Endothelial cell of umbilical vein (primary cell): ENCODE results near the gene HES6. TPM values are rescaled to one million over a fixed set of nuclear protein-coding genes. Genes with fewer than 3 reads are reported as not detected.

Experiments used
- BruUV-seq: library from RNA; stranded (reverse); fragments of 400-500 nt; replicated peaks from 2 replicates; lab custom pipeline; 2021; lab: Mats Ljungman, UMichigan
- CTCF ChIA-PET: fragments of 300-600, 350-600 bp; sonication (Branson Sonifier 250); formaldehyde crosslinking; loops from one replicate; lab custom pipeline; 2021; ENCODE audit warnings: antibody characterized with exemption, inconsistent platforms; lab: Charles Lee
- POLR2A ChIA-PET: fragments of 300-600, 350-600 bp; sonication (Branson Sonifier 250); formaldehyde crosslinking; loops from one replicate; lab custom pipeline; 2021; ENCODE audit warnings: antibody characterized with exemption, inconsistent platforms; lab: Charles Lee
- DNase-seq: peaks from one replicate; pipeline ENCODE4 v3.0.0-alpha.2; 2011; ENCODE audit warnings: low read depth, low spot score
- FAIRE-seq: peaks from 2 replicates; lab custom pipeline; 2011; peaks lifted over from hg19 to GRCh38; lab: Jason Lieb, UNC
- H2AFZ ChIP-seq: 2 replicates; pipeline ENCODE4 v1.6.0; 2012; ENCODE audit warnings: low read depth, low read length, control low read depth, inconsistent platforms
- H3K27ac ChIP-seq: 2 replicates; pipeline ENCODE4 v1.5.1; 2011; ENCODE audit warnings: low read depth, mild to moderate bottlenecking, control low read depth, low read length, moderate library complexity; ENCODE audit not compliant: insufficient read depth
- H3K27me3 ChIP-seq, 2 experiments: 2 replicates each; pipeline versions ENCODE4 v1.6.0 to v1.6.1; 2011; ENCODE audit warnings: low read length in 2 of 2, mixed read lengths in 1 of 2; ENCODE audit not compliant: control insufficient read depth in 2 of 2, insufficient read depth in 2 of 2
- H3K36me3 ChIP-seq, 2 experiments: 2 replicates in 1 of 2; 3 replicates in 1 of 2; pipeline ENCODE4 v1.5.1; 2011; ENCODE audit warnings: low read length in 2 of 2, mild to moderate bottlenecking in 1 of 2, moderate library complexity in 1 of 2; ENCODE audit not compliant: control insufficient read depth in 2 of 2, insufficient read depth in 2 of 2; ENCODE audit errors: extremely low read depth in 1 of 2
- H3K4me1 ChIP-seq: 3 replicates; pipeline ENCODE4 v1.5.1; 2011; ENCODE audit warnings: mild to moderate bottlenecking, low read length; ENCODE audit not compliant: control insufficient read depth, insufficient read depth; ENCODE audit errors: extremely low read depth
- H3K4me2 ChIP-seq: 2 replicates; pipeline ENCODE4 v1.6.1; 2011; ENCODE audit warnings: low read length, control low read depth, mixed read lengths; ENCODE audit not compliant: insufficient read depth
- H3K4me3 ChIP-seq, 3 experiments: fragments of 200-600 bp in 1 of 3; sonication (generic), shearing (Covaris generic) in 1 of 3; replicated peaks in 1 of 3; 2 replicates each; pipeline ENCODE4 v1.5.1; 2011 to 2016; ENCODE audit warnings: control low read depth in 3 of 3, low read length in 3 of 3, mild to moderate bottlenecking in 2 of 3, inconsistent platforms in 1 of 3, low read depth in 1 of 3, moderate library complexity in 1 of 3; ENCODE audit not compliant: insufficient read depth in 1 of 3
- H3K79me2 ChIP-seq: 2 replicates; pipeline ENCODE4 v1.6.0; 2012; ENCODE audit warnings: low read length, inconsistent platforms; ENCODE audit not compliant: control insufficient read depth, insufficient read depth
- H3K9ac ChIP-seq: replicated peaks from 2 replicates; pipeline ENCODE3; 2011; ENCODE audit warnings: low read length, control low read depth; ENCODE audit not compliant: insufficient read depth; ENCODE audit errors: extremely low read depth
- H3K9me1 ChIP-seq: replicated peaks from 3 replicates; pipeline ENCODE4 v1.6.0; 2011; ENCODE audit warnings: mild to moderate bottlenecking, low read length; ENCODE audit not compliant: control insufficient read depth, insufficient read depth; ENCODE audit errors: extremely low read depth
- H3K9me3 ChIP-seq: replicated peaks from 2 replicates; pipeline ENCODE4 v1.5.1; 2012; ENCODE audit warnings: low read length, inconsistent platforms; ENCODE audit not compliant: control insufficient read depth, insufficient read depth
- H4K20me1 ChIP-seq: replicated peaks from 2 replicates; pipeline ENCODE3; 2011; ENCODE audit warnings: mild to moderate bottlenecking, low read length; ENCODE audit not compliant: control insufficient read depth, insufficient read depth; ENCODE audit errors: extremely low read depth
- CTCF ChIP-seq, 2 donors: IDR thresholded peaks; 1 replicate in 1 of 2; 2 replicates in 1 of 2; pipeline ENCODE4 v1.5.1; 2011; ENCODE audit warnings: low read length in 2 of 2, mild to moderate bottlenecking in 2 of 2, moderate library complexity in 2 of 2, control low read depth in 1 of 2, inconsistent platforms in 1 of 2, low read depth in 1 of 2; ENCODE audit not compliant: insufficient read depth in 1 of 2; ENCODE audit errors: extremely low read depth in 1 of 2
- EZH2 ChIP-seq: IDR thresholded peaks from 2 replicates; pipeline ENCODE4 v1.6.1; 2012; ENCODE audit warnings: borderline replicate concordance, low read depth, mild to moderate bottlenecking, moderate library complexity, low read length, inconsistent platforms; ENCODE audit not compliant: severe bottlenecking
- FOS ChIP-seq: IDR thresholded peaks from 2 replicates; pipeline ENCODE4 v1.6.1; 2011; ENCODE audit warnings: mild to moderate bottlenecking, low read length, moderate library complexity, borderline replicate concordance; ENCODE audit not compliant: insufficient read depth
- GATA2 ChIP-seq: IDR thresholded peaks from 2 replicates; pipeline ENCODE4 v1.7.0; 2011; ENCODE audit warnings: low read depth, mild to moderate bottlenecking, moderate library complexity, mixed read lengths, low read length; ENCODE audit not compliant: insufficient read length, insufficient read depth
- JUN ChIP-seq: IDR thresholded peaks from 2 replicates; pipeline ENCODE4 v1.6.1; 2011; ENCODE audit warnings: borderline replicate concordance, low read depth; ENCODE audit not compliant: insufficient read length, insufficient read depth
- MAX ChIP-seq: IDR thresholded peaks from 2 replicates; pipeline ENCODE4 v1.6.1; 2011; ENCODE audit not compliant: insufficient read depth, insufficient read length
- MYC ChIP-seq: IDR thresholded peaks from one replicate; pipeline ENCODE4 v1.6.1; 2011; ENCODE audit warnings: mild to moderate bottlenecking, low read depth, low read length
- POLR2A ChIP-seq: IDR thresholded peaks from 2 replicates; pipeline ENCODE4 v1.6.1; 2012; ENCODE audit warnings: low read depth, mild to moderate bottlenecking, control low read depth, low read length
- POLR2AphosphoS5 ChIP-seq: IDR thresholded peaks from 2 replicates; pipeline ENCODE4 v1.6.1; 2012; ENCODE audit warnings: low read depth, mild to moderate bottlenecking, control low read depth, low read length, moderate library complexity; ENCODE audit not compliant: insufficient read depth
- dilution Hi-C: fragments of 300-500 bp; cut with MboI; formaldehyde crosslinking; loops from one replicate; pipeline ENCODE4 v1.15.0; 2019; ENCODE audit warnings: low sequenced_read_pairs; ENCODE audit not compliant: extremely low pct_ligation_motif_present
- intact Hi-C: fragments of 100-400 bp; cut with micrococcal nuclease; formaldehyde crosslinking; loops from one replicate; pipeline ENCODE4 v1.10.0; 2022
- polyA plus RNA-seq, 4 experiments: library from polyadenylated mRNA; depleted of rRNA in 3 of 4; stranded (reverse) in 3 of 4; unstranded in 1 of 4; fragments of >200 nt; gene quantifications; 2 replicates each; pipeline versions ENCODE4 v1.2.1 to v1.2.3, GENCODE V29; 2011 to 2012; ENCODE audit warnings: missing spikeins in 1 of 4
- total RNA-seq: library from RNA; stranded (reverse); gene quantifications from 2 replicates; pipeline ENCODE4 v1.2.3, GENCODE V29; 2021

The HES6 gene
- total and polyA plus RNA-seq, 2 donors (not counting 3 experiments of a cell fraction or from before 2014, with no cell fraction given) = 2.2 to 5.1 TPM

GRCh38 chr2:238235331-238235732, 4.5 kb downstream of the HES6 start:
- no peaks in the 10 kb centered on the region for H3K79me2 ChIP-seq
- H2AFZ ChIP-seq = no peak overlapping the region
- ChIA-PET CTCF (interaction anchor here (3.2 kb wide), 1 partner anchor 28 kb away, joined by 10 read pairs; no protein-coding TSS in a partner anchor), POLR2A (no interaction called here)
- no peaks in the 10 kb centered on the region for H4K20me1 ChIP-seq
- H3K9me3 ChIP-seq = no peaks in the 10 kb centered on the region
- no TSS peak for BruUV-seq
- TF ChIP-seq POLR2AphosphoS5 (no peak), POLR2A (no peak), MYC (no peak), FOS (no peak), EZH2 (no peak), CTCF (IDR thresholded peaks at IDR 0.05; ENCODE audit: extremely low read depth in 1 of 2, insufficient read depth in 1 of 2, low read depth in 1 of 2, low read length in 2 of 2) (no peak), MAX (no peak), JUN (no peak), GATA2 (no peak)
- DNase-seq = no peak
- no peak overlapping the region for H3K4me2 ChIP-seq
- intact Hi-C loops (loop anchor here (10.0 kb wide), 1 partner anchor 171 kb away; the partner anchor contains the start of gene SCLY), dilution Hi-C loops (no loop called here)
- H3K9me1 ChIP-seq = no peaks in the 10 kb centered on the region
- no peak for FAIRE-seq
- H3K36me3 ChIP-seq = no peaks in the 10 kb centered on the region
- H3K9ac ChIP-seq = no peak overlapping the region
- no peak overlapping the region for H3K27ac ChIP-seq
- H3K4me1 ChIP-seq = peaks cover 2% of the 10 kb centered on the region
- peaks cover 15 to 20% of the 10 kb centered on the region in 2 experiments for H3K27me3 ChIP-seq
- H3K4me3 ChIP-seq = no peak overlapping the region
